SU-DHL-6 (cell line): ENCODE results near the gene PCDHGA5.

Experiments
- H2AFZ ChIP-seq: fragments of 200-600 bp; sonication (generic); 2 replicates; pipeline ENCODE4 v1.6.1; 2014; ENCODE audit warnings: low read depth, mild to moderate bottlenecking, moderate library complexity, mixed read lengths, antibody characterized with exemption, low read length; ENCODE audit not compliant: severe bottlenecking
- H3F3A ChIP-seq: fragments of 200-600 bp; shearing (Covaris generic); 2 replicates; pipeline ENCODE4 v1.6.0; 2016; ENCODE audit warnings: antibody characterized with exemption, mild to moderate bottlenecking; ENCODE audit not compliant: insufficient read depth
- H3K27ac ChIP-seq: fragments of 200-600 bp; sonication (generic); 2 replicates; pipeline ENCODE4 v1.5.1; 2016; ENCODE audit warnings: low read depth, mild to moderate bottlenecking, low read length, moderate library complexity, mixed read lengths
- H3K27me3 ChIP-seq: fragments of 200-600 bp; sonication (generic), shearing (Covaris generic); 2 replicates; pipeline ENCODE4 v1.6.0; 2014; ENCODE audit warnings: mild to moderate bottlenecking, low read length
- H3K36me3 ChIP-seq: fragments of 200-600 bp; sonication (generic); 2 replicates; pipeline ENCODE4 v1.6.1; 2014; ENCODE audit warnings: mild to moderate bottlenecking, low read length, mixed read lengths
- H3K4me2 ChIP-seq: fragments of 300-600, 200-600 bp; shearing (Covaris generic), sonication (generic); 2 replicates; pipeline ENCODE4 v1.6.0; 2014; ENCODE audit warnings: low read length, low read depth, mild to moderate bottlenecking; ENCODE audit not compliant: poor library complexity, severe bottlenecking
- H3K4me3 ChIP-seq: fragments of 200-600 bp; sonication (generic); 2 replicates; pipeline ENCODE4 v1.5.1; 2014; ENCODE audit warnings: antibody characterized with exemption, low read length, mild to moderate bottlenecking, mixed read lengths; ENCODE audit not compliant: insufficient read depth, poor library complexity, severe bottlenecking
- H3K79me2 ChIP-seq: fragments of 200-600 bp; sonication (generic); 2 replicates; pipeline ENCODE4 v1.6.1; 2014; ENCODE audit warnings: mild to moderate bottlenecking, low read length, moderate library complexity; ENCODE audit not compliant: insufficient read depth
- H3K9ac ChIP-seq: fragments of 200-600 bp; sonication (generic); 2 replicates; pipeline ENCODE4 v1.7.0; 2014; ENCODE audit warnings: mild to moderate bottlenecking, low read length
- H3K9me2 ChIP-seq: fragments of 200-600 bp; sonication (generic); replicated peaks from 2 replicates; pipeline ENCODE4 v1.6.1; 2014; ENCODE audit warnings: low read length; ENCODE audit not compliant: insufficient read depth
- H3K9me3 ChIP-seq: fragments of 200-600 bp; sonication (generic); 2 replicates; pipeline ENCODE4 v1.6.1; 2014; ENCODE audit warnings: low read length, mixed read lengths; ENCODE audit not compliant: insufficient read depth
- H4K20me1 ChIP-seq: fragments of 200-600 bp; sonication (generic); 2 replicates; pipeline ENCODE4 v1.6.1; 2014; ENCODE audit warnings: low read depth, mild to moderate bottlenecking, antibody characterized with exemption, low read length, moderate library complexity, mixed read lengths
- CTCF ChIP-seq: fragments of 200-600 bp; sonication (generic); IDR thresholded peaks from one replicate; pipeline ENCODE4 v1.5.1; 2017; ENCODE audit warnings: antibody characterized with exemption, mild to moderate bottlenecking, low read length, moderate library complexity; ENCODE audit not compliant: insufficient read depth, poor library complexity, severe bottlenecking
- EZH2phosphoT487 ChIP-seq: fragments of 200-600 bp; sonication (generic), shearing (Covaris generic); conservative IDR thresholded peaks from 2 replicates; pipeline ENCODE4 v1.6.1; 2018; ENCODE audit warnings: mild to moderate bottlenecking, antibody characterized with exemption, low read length, moderate library complexity, mixed read lengths

PCDHGA5 gene

GRCh38 chr5:141356950-141357349, 7.0 kb upstream of the PCDHGA5 start:
- Histone ChIP-seq H3K9me3 (peaks cover 11% of the 10 kb centered on the region; the same call in 1 of the 2 replicates), H3K9me2 (no peaks in the 10 kb centered on the region), H3F3A (0 out of 2 replicates have a peak, but pooled peaks cover 5% of the 10 kb centered on the region), H3K27me3 (no peaks in the 10 kb centered on the region), H3K4me3 (no peak overlapping the region), H2AFZ (no peak overlapping the region), H3K9ac (no peak overlapping the region), H3K4me2 (no peak overlapping the region), H4K20me1 (no peaks in the 10 kb centered on the region), H3K27ac (no peak overlapping the region), H3K36me3 (no peaks in the 10 kb centered on the region; the same call in 1 of the 2 replicates), H3K79me2 (no peaks in the 10 kb centered on the region)
- TF ChIP-seq EZH2phosphoT487 (no peak), CTCF (no peak)

DNA sequence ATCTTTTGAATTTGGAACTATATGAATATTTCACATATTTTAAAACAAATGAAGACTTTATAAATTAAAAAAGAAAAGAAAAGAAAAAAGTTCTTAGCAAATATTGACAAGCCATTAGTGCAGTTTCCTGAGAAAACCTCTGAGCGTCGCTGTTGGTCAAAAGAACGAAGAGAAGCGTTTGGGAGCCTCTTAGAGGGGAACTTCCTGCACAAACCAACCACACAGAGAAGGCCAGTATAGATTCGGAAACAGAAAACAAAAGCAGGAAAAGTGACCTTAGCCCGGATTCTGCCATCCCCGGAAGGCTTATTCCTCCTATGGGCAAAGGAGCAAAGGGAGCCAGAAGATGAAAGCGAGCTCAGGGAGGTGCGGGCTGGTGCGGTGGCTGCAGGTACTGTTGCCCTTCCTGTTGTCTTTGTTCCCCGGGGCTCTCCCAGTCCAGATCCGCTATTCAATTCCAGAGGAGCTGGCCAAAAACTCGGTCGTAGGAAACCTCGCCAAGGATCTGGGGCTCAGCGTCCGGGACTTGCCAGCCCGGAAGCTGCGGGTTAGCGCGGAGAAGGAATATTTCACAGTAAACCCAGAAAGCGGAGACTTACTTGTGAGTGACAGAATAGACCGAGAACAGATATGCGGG, 4.1 kb upstream of the PCDHGA5 start, which contains the start of gene PCDHGB2:
Gene PCDHGB2 (plus strand): TSS at position 205 of the 637 bp plus-strand sequence. CDS start 142 bp downstream, at position 347.
- peak within 1 kb of the TSS; percentile 65 for H3K4me3 ChIP-seq
- H3K27ac ChIP-seq, result 0 out of 2 replicates have a peak within 1 kb of the TSS, but pooled peaks have one; percentile 17
- H3K4me2 ChIP-seq, result peak within 1 kb of the TSS; percentile 58

DNA sequence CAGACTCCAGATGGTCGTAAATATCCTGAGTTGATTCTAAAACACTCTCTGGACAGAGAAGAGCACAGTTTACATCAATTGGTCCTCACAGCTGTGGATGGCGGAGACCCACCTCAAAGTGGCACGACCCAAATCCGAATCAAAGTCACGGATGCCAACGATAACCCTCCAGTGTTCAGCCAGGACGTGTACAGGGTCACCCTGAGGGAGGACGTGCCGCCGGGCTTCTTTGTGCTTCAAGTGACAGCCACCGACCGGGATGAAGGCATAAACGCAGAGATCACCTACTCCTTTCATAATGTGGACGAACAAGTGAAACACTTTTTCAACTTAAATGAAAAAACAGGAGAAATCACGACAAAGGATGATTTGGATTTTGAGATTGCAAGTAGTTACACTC, 3.3 kb upstream of the PCDHGA5 start:
- Histone ChIP-seq H3K36me3 (peaks cover 10% of the 10 kb centered on the region; the same call in 1 of the 2 replicates), H2AFZ (no peak overlapping the region), H3K27ac (no peak overlapping the region), H3K4me3 (peak overlapping the region; percentile 65), H3K27me3 (no peaks in the 10 kb centered on the region), H3K9ac (no peak overlapping the region), H3K9me3 (peaks cover 32% of the 10 kb centered on the region; the same call in 1 of the 2 replicates), H3F3A (peaks cover 4% of the 10 kb centered on the region; the same call in 1 of the 2 replicates), H3K79me2 (no peaks in the 10 kb centered on the region), H3K4me2 (peak overlapping the region; percentile 58), H3K9me2 (no peaks in the 10 kb centered on the region), H4K20me1 (no peaks in the 10 kb centered on the region)
- TF ChIP-seq CTCF, result no peak
- no peak for TF ChIP-seq EZH2phosphoT487

More for the DNA sequence above, 4.1 kb upstream of the PCDHGA5 start, which contains the start of gene PCDHGB2:
- peak within 1 kb of the TSS; percentile 58 for H3K9ac ChIP-seq
- peak within 1 kb of the TSS; percentile 89 for H2AFZ ChIP-seq
- peaks cover 10% of the 10 kb centered on the region; the same call in 1 of the 2 replicates for H3K36me3 ChIP-seq
- no peaks in the 10 kb centered on the region for H3K79me2 ChIP-seq
- H3K9me2 ChIP-seq, result no peaks in the 10 kb centered on the region
- no peaks in the 10 kb centered on the region for H4K20me1 ChIP-seq
- H3F3A ChIP-seq, result peaks cover 4% of the 10 kb centered on the region; the same call in 1 of the 2 replicates
- peaks cover 27% of the 10 kb centered on the region; the same call in 1 of the 2 replicates for H3K9me3 ChIP-seq
- TF ChIP-seq EZH2phosphoT487 (no peak), CTCF (peak; percentile 76)
- H3K27me3 ChIP-seq, result no peaks in the 10 kb centered on the region
